ENCODE data around the gene CTSE. TPM values are rescaled to one million over a fixed set of nuclear protein-coding genes. Genes with fewer than 3 reads are reported as not detected.

The CTSE gene
- total and polyA plus RNA-seq, 9 of the 15 experiments (the other 6 are each of a cell fraction or from before 2014, with no cell fraction given), result 0.04 to 0.18 (median 0.09) TPM; not detected in 4

DNA sequence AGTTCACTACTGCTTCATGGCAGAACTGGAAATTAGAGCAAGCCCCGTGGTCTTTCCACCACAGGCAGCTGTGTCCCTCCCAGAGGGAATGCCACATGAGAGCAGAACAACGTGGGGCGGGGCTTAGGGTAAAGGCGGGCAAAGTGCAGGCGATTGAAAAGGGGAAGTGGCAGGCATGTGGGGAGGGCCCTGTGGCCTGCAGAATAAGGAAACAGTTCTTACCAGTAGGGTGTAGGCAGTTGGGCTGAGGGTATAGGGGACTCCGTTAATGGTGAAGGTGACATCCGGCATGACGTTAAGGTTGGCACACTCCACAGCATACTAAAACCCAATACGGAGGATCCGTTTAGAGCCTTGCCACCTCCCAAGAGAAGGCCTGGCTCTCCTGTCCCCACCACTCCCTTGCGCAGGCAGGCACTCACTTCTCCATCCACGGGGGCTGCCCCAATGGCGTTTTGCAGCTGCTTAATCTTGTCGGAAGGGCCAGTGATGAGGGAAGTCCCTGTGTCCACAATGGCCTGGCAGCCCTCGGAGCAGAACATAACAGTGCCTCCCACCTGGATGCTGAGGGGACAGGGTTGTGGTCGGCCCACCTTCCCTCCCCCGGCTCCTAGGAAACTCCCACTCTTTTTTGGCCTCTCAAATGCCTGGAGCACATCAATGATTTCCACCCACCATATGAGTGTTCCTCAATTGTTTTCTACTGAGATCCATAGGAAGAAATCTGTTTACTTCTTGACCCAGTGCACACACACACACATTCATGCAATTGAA is 11.4 kb downstream of the CTSE start (continued):
- TF ChIP-seq, protein P1, sequence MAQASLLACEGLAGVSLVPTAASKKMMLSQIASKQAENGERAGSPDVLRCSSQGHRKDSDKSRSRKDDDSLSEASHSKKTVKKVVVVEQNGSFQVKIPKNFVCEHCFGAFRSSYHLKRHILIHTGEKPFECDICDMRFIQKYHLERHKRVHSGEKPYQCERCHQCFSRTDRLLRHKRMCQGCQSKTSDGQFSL (CRISPR knock-in tag; IDR thresholded peaks at IDR 0.05), result 0 out of 2 replicates have a peak, but pooled peaks have one; percentile 25
- TF ChIP-seq, protein P1 (tag; IDR thresholded peaks at IDR 0.05), result no peak
- TF ChIP-seq, protein P2, sequence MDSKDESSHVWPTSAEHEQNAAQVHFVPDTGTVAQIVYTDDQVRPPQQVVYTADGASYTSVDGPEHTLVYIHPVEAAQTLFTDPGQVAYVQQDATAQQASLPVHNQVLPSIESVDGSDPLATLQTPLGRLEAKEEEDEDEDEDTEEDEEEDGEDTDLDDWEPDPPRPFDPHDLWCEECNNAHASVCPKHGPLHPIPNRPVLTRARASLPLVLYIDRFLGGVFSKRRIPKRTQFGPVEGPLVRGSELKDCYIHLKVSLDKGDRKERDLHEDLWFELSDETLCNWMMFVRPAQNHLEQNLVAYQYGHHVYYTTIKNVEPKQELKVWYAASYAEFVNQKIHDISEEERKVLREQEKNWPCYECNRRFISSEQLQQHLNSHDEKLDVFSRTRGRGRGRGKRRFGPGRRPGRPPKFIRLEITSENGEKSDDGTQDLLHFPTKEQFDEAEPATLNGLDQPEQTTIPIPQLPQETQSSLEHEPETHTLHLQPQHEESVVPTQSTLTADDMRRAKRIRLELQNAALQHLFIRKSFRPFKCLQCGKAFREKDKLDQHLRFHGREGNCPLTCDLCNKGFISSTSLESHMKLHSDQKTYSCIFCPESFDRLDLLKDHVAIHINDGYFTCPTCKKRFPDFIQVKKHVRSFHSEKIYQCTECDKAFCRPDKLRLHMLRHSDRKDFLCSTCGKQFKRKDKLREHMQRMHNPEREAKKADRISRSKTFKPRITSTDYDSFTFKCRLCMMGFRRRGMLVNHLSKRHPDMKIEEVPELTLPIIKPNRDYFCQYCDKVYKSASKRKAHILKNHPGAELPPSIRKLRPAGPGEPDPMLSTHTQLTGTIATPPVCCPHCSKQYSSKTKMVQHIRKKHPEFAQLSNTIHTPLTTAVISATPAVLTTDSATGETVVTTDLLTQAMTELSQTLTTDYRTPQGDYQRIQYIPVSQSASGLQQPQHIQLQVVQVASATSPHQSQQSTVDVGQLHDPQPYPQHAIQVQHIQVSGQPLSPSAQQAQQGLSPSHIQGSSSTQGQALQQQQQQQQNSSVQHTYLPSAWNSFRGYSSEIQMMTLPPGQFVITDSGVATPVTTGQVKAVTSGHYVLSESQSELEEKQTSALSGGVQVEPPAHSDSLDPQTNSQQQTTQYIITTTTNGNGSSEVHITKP (IDR thresholded peaks at IDR 0.05; ENCODE audit: partially characterized antibody), result no peak
- no peak for TF ChIP-seq NR2F6 (CRISPR knock-in tag; IDR thresholded peaks at IDR 0.05)
- TF ChIP-seq NR2C2 (CRISPR knock-in tag; IDR thresholded peaks at IDR 0.05), result no peak
- no peak for TF ChIP-seq NR2C2 (tag; IDR thresholded peaks at IDR 0.05)
- no peak for TF ChIP-seq ZNF324 (CRISPR knock-in tag; IDR thresholded peaks at IDR 0.05)
- TF ChIP-seq, protein P3, sequence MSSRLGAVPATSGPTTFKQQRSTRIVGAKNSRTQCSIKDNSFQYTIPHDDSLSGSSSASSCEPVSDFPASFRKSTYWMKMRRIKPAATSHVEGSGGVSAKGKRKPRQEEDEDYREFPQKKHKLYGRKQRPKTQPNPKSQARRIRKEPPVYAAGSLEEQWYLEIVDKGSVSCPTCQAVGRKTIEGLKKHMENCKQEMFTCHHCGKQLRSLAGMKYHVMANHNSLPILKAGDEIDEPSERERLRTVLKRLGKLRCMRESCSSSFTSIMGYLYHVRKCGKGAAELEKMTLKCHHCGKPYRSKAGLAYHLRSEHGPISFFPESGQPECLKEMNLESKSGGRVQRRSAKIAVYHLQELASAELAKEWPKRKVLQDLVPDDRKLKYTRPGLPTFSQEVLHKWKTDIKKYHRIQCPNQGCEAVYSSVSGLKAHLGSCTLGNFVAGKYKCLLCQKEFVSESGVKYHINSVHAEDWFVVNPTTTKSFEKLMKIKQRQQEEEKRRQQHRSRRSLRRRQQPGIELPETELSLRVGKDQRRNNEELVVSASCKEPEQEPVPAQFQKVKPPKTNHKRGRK (tag; IDR thresholded peaks at IDR 0.05), result no peak
- TF ChIP-seq YBX1 (IDR thresholded peaks at IDR 0.05), result no peak
- TF ChIP-seq, protein P4, sequence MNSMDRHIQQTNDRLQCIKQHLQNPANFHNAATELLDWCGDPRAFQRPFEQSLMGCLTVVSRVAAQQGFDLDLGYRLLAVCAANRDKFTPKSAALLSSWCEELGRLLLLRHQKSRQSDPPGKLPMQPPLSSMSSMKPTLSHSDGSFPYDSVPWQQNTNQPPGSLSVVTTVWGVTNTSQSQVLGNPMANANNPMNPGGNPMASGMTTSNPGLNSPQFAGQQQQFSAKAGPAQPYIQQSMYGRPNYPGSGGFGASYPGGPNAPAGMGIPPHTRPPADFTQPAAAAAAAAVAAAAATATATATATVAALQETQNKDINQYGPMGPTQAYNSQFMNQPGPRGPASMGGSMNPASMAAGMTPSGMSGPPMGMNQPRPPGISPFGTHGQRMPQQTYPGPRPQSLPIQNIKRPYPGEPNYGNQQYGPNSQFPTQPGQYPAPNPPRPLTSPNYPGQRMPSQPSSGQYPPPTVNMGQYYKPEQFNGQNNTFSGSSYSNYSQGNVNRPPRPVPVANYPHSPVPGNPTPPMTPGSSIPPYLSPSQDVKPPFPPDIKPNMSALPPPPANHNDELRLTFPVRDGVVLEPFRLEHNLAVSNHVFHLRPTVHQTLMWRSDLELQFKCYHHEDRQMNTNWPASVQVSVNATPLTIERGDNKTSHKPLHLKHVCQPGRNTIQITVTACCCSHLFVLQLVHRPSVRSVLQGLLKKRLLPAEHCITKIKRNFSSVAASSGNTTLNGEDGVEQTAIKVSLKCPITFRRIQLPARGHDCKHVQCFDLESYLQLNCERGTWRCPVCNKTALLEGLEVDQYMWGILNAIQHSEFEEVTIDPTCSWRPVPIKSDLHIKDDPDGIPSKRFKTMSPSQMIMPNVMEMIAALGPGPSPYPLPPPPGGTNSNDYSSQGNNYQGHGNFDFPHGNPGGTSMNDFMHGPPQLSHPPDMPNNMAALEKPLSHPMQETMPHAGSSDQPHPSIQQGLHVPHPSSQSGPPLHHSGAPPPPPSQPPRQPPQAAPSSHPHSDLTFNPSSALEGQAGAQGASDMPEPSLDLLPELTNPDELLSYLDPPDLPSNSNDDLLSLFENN (IDR thresholded peaks at IDR 0.05; ENCODE audit: low read depth in 2 of 2, low read length in 2 of 2), result no peak
- TF ChIP-seq GABPA (tag; conservative IDR thresholded peaks at IDR 0.05; ENCODE audit: low read depth), result no peak
- no peak for TF ChIP-seq FOSL1 (tag; conservative IDR thresholded peaks at IDR 0.05)
- TF ChIP-seq, protein P5, sequence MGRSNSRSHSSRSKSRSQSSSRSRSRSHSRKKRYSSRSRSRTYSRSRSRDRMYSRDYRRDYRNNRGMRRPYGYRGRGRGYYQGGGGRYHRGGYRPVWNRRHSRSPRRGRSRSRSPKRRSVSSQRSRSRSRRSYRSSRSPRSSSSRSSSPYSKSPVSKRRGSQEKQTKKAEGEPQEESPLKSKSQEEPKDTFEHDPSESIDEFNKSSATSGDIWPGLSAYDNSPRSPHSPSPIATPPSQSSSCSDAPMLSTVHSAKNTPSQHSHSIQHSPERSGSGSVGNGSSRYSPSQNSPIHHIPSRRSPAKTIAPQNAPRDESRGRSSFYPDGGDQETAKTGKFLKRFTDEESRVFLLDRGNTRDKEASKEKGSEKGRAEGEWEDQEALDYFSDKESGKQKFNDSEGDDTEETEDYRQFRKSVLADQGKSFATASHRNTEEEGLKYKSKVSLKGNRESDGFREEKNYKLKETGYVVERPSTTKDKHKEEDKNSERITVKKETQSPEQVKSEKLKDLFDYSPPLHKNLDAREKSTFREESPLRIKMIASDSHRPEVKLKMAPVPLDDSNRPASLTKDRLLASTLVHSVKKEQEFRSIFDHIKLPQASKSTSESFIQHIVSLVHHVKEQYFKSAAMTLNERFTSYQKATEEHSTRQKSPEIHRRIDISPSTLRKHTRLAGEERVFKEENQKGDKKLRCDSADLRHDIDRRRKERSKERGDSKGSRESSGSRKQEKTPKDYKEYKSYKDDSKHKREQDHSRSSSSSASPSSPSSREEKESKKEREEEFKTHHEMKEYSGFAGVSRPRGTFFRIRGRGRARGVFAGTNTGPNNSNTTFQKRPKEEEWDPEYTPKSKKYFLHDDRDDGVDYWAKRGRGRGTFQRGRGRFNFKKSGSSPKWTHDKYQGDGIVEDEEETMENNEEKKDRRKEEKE (IDR thresholded peaks at IDR 0.05; ENCODE audit: borderline replicate concordance in 1 of 2, control insufficient read depth in 1 of 2, low read depth in 2 of 2, low read length in 1 of 2), result no peak
